GM23248 (cell line): ENCODE results near the gene C11orf54.

Experiments used
- EZH2 ChIP-seq: fragments of 200-600 bp; sonication (generic); IDR thresholded peaks from 2 replicates; pipeline ENCODE4 v1.6.1; 2018; ENCODE audit warnings: antibody characterized with exemption, mild to moderate bottlenecking; ENCODE audit not compliant: insufficient read depth, poor library complexity, severe bottlenecking
- EZH2phosphoT487 ChIP-seq: fragments of 200-600 bp; sonication (generic); IDR thresholded peaks from 2 replicates; pipeline ENCODE4 v1.6.1; 2018; ENCODE audit warnings: antibody characterized with exemption, moderate library complexity, mild to moderate bottlenecking, low read depth; ENCODE audit not compliant: insufficient read depth

DNA sequence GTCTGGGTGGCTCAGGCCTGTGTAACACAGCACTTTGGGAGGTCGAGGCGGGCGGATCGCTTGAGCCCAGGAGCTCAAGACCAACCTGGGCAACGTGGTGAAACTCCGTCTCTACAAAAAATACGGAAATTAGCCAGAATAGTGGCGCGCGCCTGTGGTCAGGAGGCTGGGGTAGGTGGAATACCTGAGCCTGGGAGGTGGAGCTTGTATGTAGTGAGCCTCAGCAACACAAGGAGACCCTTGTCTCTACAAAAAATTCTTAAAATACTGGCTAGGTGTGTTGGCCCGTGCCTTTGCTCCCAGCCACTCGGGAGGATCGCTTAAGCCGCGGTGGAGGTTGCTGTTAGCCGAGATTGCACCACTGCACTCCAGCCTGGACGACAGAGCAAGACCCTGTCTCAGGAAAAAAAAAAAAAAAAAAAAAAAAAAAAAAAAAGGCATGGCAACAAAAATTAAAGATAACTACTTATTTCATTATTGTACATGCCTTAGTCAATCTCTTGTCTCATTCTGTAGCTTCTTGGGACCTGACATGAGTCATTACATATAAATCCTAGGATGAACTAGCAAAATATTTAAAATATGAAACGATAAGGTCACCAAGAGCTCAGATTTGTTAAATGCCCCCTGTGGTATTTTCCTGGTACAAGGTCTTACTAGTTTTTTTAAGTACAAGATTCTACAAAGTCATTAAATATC lies 1.3 kb upstream of the C11orf54 start:
- no peak for TF ChIP-seq EZH2phosphoT487
- TF ChIP-seq EZH2 = no peak
